GM13976 (cell line): ENCODE measurements around the gene WDR33.

Experiments
- DNase-seq: peaks from one replicate; pipeline ENCODE4 v3.0.0; 2012; ENCODE audit warnings: low spot score
- CTCF ChIP-seq: IDR thresholded peaks from 2 replicates; pipeline ENCODE4 v1.5.1; 2012; ENCODE audit warnings: borderline replicate concordance, mild to moderate bottlenecking; ENCODE audit not compliant: insufficient read depth; ENCODE audit errors: extremely low read depth, missing control alignments, control extremely low read depth
- in situ Hi-C: fragments of 300-500 bp; cut with MboI; formaldehyde crosslinking; loops from one replicate; pipeline ENCODE4 v1.12.0; 2022; ENCODE audit warnings: low sequenced_read_pairs, mixed read lengths, inconsistent platforms; ENCODE audit not compliant: unreplicated experiment

WDR33 gene

GRCh38 chr2:127719301-127720218 is 91.4 kb downstream of the WDR33 start:
- in situ Hi-C loops, result no loop called here
- DNase-seq, result no peak
- TF ChIP-seq CTCF, result no peak

DNA sequence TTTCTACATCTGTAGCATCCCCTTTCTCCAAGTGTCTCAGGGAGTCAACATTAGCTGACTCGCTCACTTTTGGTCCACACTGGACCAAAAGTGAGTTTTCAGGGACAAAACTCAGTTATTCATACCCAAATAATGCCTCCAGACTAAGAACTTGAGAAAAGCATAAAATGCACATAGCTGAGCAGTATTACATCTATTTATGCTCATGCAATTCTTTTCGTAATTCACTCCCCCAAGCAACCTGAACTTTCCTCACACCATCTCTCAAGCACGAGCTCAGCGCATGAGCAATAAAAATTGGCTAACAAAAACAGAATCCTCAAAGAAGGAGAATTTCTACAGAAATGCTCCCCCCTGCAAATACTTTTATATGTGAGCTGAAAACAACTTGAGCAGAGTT is 92.7 kb downstream of the WDR33 start:
- in situ Hi-C loops, result no loop called here
- TF ChIP-seq CTCF, result no peak
- no peak for DNase-seq

GRCh38 chr2:127715778-127716449 is 95.1 kb downstream of the WDR33 start:
- in situ Hi-C loops, result no loop called here
- TF ChIP-seq CTCF, result no peak
- DNase-seq, result no peak

DNA sequence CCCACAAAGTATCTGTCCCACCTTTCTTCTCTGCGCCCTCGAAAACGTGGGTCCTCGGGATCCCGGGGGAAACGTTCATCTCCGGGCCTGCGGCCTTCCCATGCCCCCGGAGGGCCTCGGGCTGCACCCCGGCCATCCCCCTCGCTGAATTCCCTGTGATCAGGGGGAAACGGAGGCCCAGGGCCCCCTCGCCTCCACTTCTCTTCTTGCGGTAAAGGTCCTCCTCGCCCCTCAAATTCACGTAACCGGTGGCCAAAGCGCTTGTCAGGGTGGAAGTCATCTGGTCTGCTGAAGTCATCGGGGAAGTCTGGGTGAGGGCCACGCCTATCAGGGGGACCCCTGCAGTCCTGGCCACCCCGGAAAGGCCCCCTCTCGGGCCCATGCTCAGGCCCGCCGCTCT is 97.4 kb downstream of the WDR33 start:
- DNase-seq, result no peak
- no peak for TF ChIP-seq CTCF
- in situ Hi-C loops, result no loop called here

GRCh38 chr2:127712999-127713398 is 98.0 kb downstream of the WDR33 start:
- in situ Hi-C loops, result no loop called here
- TF ChIP-seq CTCF, result no peak
- no peak for DNase-seq

GRCh38 chr2:127709336-127709735 is 101.6 kb downstream of the WDR33 start:
- no peak for TF ChIP-seq CTCF
- in situ Hi-C loops, result no loop called here
- DNase-seq, result no peak
